Neuron (in vitro differentiated cells): ENCODE results near the gene KAZALD1.
"Not testable (repeated sequence)": the region's sequence is repeated elsewhere in the genome, so short reads cannot be mapped to it uniquely, and the experiment has no call there.

ENCODE experiments used
- H2AFZ ChIP-seq: one replicate; pipeline ENCODE4 v1.6.1; 2013; ENCODE audit warnings: low read depth, mild to moderate bottlenecking, inconsistent platforms, low read length, moderate library complexity
- H3K27me3 ChIP-seq: one replicate; pipeline ENCODE4 v1.6.1; 2013; ENCODE audit warnings: low read length; ENCODE audit not compliant: insufficient read depth
- H3K36me3 ChIP-seq: one replicate; pipeline ENCODE4 v1.6.1; 2013; ENCODE audit warnings: low read length; ENCODE audit not compliant: insufficient read depth
- H3K4me1 ChIP-seq: one replicate; pipeline ENCODE4 v1.6.1; 2013; ENCODE audit warnings: low read length; ENCODE audit not compliant: insufficient read depth
- H3K4me3 ChIP-seq: 2 replicates; pipeline ENCODE4 v1.5.1; 2013; ENCODE audit warnings: mild to moderate bottlenecking, low read length, moderate library complexity
- H3K9me3 ChIP-seq: one replicate; pipeline ENCODE4 v1.6.1; 2013; ENCODE audit warnings: low read length

KAZALD1 gene

DNA sequence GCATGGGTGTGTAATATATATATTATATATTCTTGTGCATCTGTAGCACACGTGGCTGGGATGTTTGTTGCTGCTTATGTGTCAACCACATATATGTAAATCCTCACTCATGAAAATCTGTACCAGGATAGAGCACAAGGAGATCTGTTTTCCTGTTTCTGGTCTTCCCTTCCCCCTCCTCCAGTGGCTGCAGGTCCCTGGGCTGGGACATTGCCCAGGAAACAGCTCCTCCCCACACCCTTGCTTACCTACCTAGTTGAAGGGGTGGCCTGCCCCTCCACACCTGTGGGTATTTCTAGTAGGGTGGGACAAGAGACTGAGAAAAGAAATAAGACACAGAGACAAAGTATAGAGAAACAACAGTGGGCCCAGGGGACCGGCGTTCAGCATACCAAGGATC lies 28.5 kb upstream of the KAZALD1 start:
- H3K27me3 ChIP-seq = peaks cover 41% of the 10 kb centered on the region
- H3K36me3 ChIP-seq = no peaks in the 10 kb centered on the region
- no peaks in the 10 kb centered on the region for H3K9me3 ChIP-seq
- H3K4me1 ChIP-seq = peaks cover 41% of the 10 kb centered on the region
- no peak overlapping the region for H2AFZ ChIP-seq
- H3K4me3 ChIP-seq = no peak overlapping the region

DNA sequence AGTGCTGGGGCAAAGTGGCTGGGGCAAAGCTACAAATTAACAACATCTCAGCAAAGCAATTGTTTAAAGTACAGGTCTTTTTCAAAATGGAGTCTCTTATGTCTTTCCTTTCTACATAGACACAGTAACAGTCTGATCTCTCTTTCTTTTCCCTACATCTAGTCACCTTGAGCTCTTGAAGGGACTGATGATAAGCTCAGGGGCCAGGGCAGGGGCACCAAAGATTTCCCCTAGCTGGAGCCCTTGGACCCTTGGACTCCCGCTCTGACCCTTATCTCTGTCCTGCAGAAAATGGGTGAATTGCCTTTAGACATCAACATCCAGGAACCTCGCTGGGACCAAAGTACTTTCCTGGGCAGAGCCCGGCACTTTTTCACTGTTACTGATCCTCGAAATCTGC lies 27.4 kb upstream of the KAZALD1 start:
- H3K36me3 ChIP-seq, H3K4me3 ChIP-seq, H2AFZ ChIP-seq, H3K9me3 ChIP-seq: not testable (repeated sequence)
- Histone ChIP-seq H3K27me3 (peaks cover 32% of the 10 kb centered on the region), H3K4me1 (peaks cover 33% of the 10 kb centered on the region)

DNA sequence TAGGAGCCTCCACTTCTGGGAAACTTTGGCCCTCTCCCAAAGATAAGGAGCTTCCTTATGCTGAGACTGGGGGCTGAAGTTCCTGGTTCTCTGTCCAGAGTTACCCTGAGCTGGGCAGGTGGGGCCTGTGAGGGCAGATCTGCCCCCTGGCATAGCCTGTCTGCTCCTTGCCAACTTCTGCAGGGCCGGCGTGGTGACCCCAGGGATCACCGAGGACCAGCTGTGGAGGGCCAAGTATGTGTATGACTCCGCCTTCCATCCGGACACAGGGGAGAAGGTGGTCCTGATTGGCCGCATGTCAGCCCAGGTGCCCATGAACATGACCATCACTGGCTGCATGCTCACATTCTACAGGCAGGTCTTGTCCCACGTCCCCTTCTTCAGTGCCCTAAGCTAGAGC lies 26.5 kb upstream of the KAZALD1 start:
- Histone ChIP-seq H3K4me1 (peaks cover 26% of the 10 kb centered on the region), H3K27me3 (peaks cover 29% of the 10 kb centered on the region), H2AFZ (no peak overlapping the region), H3K4me3 (no peak overlapping the region), H3K36me3 (no peaks in the 10 kb centered on the region), H3K9me3 (no peaks in the 10 kb centered on the region)

DNA sequence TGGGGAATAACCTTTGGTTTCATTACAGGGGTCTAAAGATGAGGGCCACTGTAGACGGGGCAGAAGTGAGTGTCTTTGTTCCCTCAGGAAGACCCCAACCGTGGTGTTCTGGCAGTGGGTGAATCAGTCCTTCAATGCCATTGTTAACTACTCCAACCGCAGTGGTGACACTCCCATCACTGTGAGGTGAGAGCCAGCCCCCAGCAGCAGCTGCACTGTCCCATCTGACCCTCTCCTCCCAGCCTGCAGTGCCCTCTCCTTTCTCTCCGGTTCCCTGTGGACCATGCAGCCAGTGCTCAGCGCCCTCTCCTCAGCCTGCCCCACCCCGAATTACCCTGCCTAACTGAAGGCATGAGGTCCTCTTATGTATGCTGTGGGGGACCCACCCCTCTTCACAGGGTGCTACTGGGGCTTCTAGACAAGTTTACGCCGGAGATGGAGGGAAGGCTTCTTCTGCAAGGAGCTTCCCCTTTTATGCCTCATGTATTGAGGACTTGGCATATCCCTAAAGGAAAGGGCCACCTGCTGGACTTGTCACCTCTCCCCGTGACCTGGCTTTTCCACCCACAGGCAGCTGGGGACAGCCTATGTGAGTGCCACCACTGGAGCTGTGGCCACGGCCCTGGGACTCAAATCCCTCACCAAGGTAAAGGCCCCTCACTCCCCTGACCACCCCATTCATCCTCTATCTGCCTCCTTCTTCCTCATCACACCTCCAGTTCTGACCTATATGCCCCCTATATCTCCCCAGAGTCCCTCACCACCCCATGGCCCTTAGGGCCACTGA lies 25.7 kb upstream of the KAZALD1 start:
- Histone ChIP-seq H3K27me3 (peaks cover 25% of the 10 kb centered on the region), H3K4me3 (no peak overlapping the region), H2AFZ (no peak overlapping the region), H3K36me3 (no peaks in the 10 kb centered on the region), H3K9me3 (no peaks in the 10 kb centered on the region), H3K4me1 (peaks cover 19% of the 10 kb centered on the region)

DNA sequence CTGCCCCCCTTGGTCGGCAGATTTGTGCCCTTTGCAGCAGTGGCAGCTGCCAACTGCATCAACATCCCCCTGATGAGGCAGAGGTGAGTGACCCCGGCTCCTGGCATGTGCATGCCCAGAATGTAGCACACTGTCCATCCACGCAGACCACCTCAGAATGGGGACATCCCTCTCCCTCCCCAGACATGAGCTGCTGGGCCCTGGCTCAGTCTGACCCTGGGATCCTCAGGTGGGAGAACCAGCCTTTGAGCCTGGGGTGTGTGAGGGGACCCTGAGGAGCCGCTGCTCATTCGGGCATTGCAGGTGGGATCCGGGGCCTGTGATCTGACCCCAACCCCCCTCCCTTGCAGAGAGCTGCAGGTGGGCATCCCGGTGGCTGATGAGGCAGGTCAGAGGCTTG lies 25.1 kb upstream of the KAZALD1 start:
- no peaks in the 10 kb centered on the region for H3K36me3 ChIP-seq
- no peaks in the 10 kb centered on the region for H3K9me3 ChIP-seq
- no peak overlapping the region for H2AFZ ChIP-seq
- H3K4me1 ChIP-seq = peaks cover 13% of the 10 kb centered on the region
- H3K27me3 ChIP-seq = peaks cover 19% of the 10 kb centered on the region
- H3K4me3 ChIP-seq = no peak overlapping the region

DNA sequence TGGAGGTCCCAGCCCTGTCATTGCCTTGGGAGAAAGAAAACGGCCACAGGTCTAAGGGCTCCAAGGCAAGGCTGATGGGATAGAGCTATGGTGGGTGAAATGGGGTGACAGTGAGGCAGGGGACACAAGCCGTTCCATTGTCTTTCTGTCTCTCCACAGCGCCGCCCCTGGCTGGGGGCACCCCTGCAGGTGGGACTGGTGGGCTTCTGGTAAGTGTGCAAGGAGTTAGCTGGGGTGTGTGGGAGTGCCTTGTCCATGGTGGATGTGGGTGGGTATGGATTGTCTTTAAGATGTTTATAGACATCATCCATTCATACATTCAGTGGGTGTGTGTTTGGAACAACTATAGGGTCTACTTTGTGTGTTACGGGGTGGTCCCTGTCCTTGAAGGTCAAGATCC lies 23.3 kb upstream of the KAZALD1 start:
- H3K27me3 ChIP-seq = peaks cover 10% of the 10 kb centered on the region
- no peaks in the 10 kb centered on the region for H3K9me3 ChIP-seq
- H3K36me3 ChIP-seq = no peaks in the 10 kb centered on the region

DNA sequence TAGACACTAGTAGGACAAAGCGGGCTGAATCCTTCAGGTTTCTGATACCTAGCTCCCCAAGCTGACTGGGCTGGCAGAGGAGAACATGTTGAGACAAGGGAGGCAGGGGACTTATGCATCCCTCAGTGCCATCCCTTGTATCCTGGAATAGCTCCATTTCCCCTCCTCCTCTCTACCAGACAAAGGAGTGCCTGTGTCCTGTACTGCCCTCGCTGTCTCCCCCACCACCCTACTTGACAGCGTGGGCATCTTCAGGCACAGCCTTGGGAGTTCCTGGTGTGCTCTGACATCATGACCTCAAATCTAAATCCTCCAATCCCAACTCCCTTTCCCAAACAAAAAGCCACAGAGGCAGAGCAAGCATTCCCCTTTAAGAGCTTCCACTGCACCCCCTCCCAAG lies 21.7 kb upstream of the KAZALD1 start:
- H3K27me3 ChIP-seq = peaks cover 4% of the 10 kb centered on the region
- H3K9me3 ChIP-seq = no peaks in the 10 kb centered on the region
- H3K36me3 ChIP-seq = no peaks in the 10 kb centered on the region
- no peak overlapping the region for H2AFZ ChIP-seq
- H3K4me3 ChIP-seq = no peak overlapping the region
- peaks cover 19% of the 10 kb centered on the region for H3K4me1 ChIP-seq

More for the DNA sequence above, 23.3 kb upstream of the KAZALD1 start:
- H2AFZ ChIP-seq = no peak overlapping the region
- no peak overlapping the region for H3K4me3 ChIP-seq
- H3K4me1 ChIP-seq = peaks cover 12% of the 10 kb centered on the region

DNA sequence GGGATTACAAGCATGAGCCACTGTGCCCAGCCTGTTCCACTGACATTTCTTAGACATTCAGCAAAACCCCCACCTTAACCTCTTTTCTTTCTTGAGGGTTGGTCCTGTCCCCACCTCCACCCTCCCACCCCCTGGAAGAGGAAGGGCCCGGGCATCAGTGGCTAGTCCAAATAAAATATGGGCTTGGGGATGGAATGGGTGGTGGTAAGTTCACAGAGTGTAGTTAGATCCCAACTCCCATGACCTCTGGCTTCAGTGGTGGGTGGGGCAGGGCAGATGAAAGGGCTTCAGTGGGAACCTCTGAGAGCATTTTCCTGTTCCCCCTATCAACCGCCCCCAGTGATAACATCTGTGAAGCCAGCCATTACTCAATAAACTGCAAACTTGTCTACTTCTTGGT lies 20.9 kb upstream of the KAZALD1 start:
- Histone ChIP-seq H2AFZ (no peak overlapping the region), H3K36me3 (no peaks in the 10 kb centered on the region), H3K9me3 (no peaks in the 10 kb centered on the region), H3K4me1 (peaks cover 19% of the 10 kb centered on the region), H3K27me3 (no peaks in the 10 kb centered on the region), H3K4me3 (no peak overlapping the region)

DNA sequence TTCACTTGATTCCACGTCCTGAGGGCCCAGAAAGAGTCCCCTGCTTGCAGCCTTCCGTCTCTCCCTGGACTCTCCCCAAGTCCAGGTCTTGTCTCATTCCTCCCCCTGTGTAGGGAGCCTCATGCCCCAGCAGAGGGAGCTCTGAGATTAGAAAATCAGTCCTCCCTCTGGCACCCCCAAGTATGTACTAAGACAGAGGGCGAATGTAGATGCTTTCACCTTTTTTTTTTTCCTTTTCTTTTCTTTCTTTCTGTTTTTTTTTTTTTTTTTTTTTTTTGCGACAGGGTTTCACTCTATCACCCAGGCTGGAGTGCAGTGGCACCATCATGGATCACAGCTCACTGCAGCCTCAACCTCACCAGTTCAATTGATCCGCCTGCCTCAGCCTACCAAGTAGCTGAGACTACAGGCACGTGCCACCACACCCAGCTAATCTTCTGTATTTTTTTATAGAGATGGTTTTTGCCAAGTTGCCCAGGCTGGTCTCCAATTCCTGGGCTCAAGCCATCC lies 20.5 kb upstream of the KAZALD1 start:
- no peak overlapping the region for H3K4me3 ChIP-seq
- no peaks in the 10 kb centered on the region for H3K27me3 ChIP-seq
- no peaks in the 10 kb centered on the region for H3K9me3 ChIP-seq

DNA sequence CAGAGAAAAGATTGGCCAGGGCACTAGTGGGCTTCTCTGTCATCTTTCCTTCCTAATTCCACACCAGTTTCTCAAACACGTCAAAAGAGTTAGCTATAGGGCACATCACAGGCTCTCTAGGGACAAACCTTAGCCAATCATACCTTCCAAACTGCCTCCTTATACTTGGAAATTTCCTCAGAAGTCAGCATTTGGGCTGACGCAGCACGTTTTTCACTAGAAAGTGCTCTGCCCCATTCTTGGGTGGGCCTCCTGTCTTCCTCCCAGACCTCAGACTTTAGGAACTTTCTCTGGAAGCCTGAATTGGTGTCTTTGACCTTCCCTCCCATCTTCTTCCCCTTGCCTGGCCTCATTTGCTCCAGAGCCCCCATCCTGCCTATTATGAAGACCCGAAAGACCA lies 19.7 kb upstream of the KAZALD1 start:
- Histone ChIP-seq H2AFZ (no peak overlapping the region), H3K4me3 (peak overlapping the region; percentile 58), H3K27me3 (no peaks in the 10 kb centered on the region), H3K9me3 (no peaks in the 10 kb centered on the region), H3K36me3 (no peaks in the 10 kb centered on the region), H3K4me1 (peaks cover 19% of the 10 kb centered on the region)

More for the DNA sequence above, 20.5 kb upstream of the KAZALD1 start:
- Histone ChIP-seq H3K36me3 (no peaks in the 10 kb centered on the region), H2AFZ (no peak overlapping the region), H3K4me1 (peaks cover 19% of the 10 kb centered on the region)

DNA sequence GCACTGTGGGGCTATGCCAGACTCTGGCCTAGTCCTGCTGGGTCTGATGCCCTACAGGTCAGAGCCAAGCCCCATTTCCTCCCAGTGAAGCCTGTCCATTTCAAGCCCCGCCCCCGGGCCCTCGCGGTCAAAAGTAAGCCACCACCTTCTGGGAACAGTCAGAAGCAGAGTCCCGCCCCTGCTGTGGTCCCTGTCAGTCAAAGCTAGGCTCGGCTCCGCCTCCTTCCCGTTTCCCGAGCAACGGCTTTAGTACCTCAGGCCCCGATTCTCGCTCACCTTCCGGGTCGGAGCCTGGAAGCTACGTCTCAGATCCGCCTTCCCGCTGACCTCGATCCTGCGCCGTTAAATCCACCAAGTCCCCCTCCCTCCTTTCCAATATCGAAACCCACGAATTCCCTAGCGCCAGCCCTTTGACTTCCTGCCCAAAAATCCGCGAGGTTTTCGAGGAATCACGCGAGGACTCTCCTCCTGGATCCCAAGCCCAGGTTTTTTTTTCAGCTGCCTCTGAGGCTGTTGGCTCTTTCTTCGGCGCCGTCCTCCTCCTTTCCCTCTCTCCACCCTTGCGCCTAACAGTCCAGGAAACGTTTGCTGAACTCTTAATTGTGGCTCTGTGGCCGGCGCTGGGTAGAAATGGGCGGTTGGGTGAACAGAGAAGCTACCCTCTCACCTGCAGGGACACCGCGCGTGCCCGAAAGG lies 19.0 kb upstream of the KAZALD1 start:
- Histone ChIP-seq H3K4me3 (peak overlapping the region; percentile 58), H3K4me1 (peaks cover 19% of the 10 kb centered on the region), H2AFZ (peak overlapping the region; percentile 43), H3K36me3 (no peaks in the 10 kb centered on the region), H3K9me3 (no peaks in the 10 kb centered on the region), H3K27me3 (no peaks in the 10 kb centered on the region)

DNA sequence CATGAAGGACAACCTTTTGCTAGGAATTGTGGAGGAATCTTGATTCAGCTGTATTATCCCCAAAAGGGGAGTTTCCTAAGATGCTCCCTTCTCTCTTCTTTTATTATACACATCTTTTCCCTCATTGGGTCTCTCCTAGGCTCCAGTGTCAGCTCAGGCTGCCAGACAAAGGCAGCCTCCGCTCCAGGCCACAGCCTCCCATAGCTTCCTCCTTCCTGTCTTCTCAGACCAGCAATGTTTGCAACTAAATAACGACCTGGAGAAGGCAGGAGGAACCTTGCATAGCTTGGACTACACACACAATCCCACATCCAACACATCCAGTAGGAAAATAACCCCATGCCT lies 18.5 kb upstream of the KAZALD1 start:
- no peaks in the 10 kb centered on the region for H3K9me3 ChIP-seq
- H3K36me3 ChIP-seq = no peaks in the 10 kb centered on the region
- H3K4me1 ChIP-seq = peaks cover 19% of the 10 kb centered on the region
- peak overlapping the region; percentile 58 for H3K4me3 ChIP-seq
- no peaks in the 10 kb centered on the region for H3K27me3 ChIP-seq
- peak overlapping the region; percentile 43 for H2AFZ ChIP-seq

DNA sequence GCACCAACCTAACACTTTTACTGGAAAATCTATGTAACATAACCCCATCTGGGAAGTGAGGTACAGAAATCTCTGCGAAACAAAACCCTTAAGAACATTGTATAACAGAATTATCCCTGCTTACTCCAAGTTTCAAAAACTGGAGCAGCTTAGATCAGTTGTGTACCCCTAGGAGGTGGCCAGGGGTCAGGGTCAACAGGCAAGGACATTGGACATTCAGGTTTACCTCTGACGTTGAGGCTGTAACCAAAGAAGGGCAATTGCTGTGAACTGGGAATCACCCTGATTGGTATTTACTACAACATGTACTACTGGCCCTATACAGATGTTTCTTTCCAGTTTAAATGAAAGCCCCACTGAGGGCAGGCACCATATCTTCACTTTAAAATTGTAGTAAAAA lies 17.7 kb upstream of the KAZALD1 start:
- Histone ChIP-seq H3K4me1 (peaks cover 19% of the 10 kb centered on the region), H3K9me3 (no peaks in the 10 kb centered on the region), H3K27me3 (no peaks in the 10 kb centered on the region), H2AFZ (no peak overlapping the region), H3K36me3 (no peaks in the 10 kb centered on the region), H3K4me3 (peak overlapping the region; percentile 58)
